SIG-M5 treated with dmso at 0.1 percent for 504 hours (cell line): ENCODE data around the gene RHOXF2.
"Not testable (repeated sequence)": the region's sequence is repeated elsewhere in the genome, so short reads cannot be mapped to it uniquely, and the experiment has no call there.

Experiments used
- DNase-seq: peaks from one replicate; lab custom pipeline; 2025; ENCODE audit not compliant: unreplicated experiment; lab: John Stamatoyannopoulos, UW

Gene RHOXF2, protein sequence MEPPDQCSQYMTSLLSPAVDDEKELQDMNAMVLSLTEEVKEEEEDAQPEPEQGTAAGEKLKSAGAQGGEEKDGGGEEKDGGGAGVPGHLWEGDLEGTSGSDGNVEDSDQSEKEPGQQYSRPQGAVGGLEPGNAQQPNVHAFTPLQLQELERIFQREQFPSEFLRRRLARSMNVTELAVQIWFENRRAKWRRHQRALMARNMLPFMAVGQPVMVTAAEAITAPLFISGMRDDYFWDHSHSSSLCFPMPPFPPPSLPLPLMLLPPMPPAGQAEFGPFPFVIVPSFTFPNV

DNA sequence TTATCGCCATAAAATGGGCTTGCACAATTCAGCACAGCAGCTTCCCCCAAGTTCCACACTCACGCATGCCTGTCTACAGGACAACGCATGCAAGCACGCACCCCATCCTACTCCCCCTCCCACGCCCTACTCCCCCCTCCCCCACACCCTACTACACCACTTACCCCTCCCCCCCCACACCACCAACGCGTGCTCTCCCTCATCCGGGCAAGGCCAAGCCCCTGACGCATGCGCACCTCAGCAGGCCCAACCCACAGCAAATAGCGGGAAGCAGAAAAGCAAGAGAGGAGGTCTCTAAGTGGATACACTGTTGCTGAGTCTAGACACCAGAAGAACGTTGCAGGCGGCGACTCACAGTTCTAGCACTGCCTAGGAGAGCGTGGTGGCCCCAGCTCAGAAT lies at the start of gene RHOXF2:
RHOXF2 (plus strand) TSS at position 301 of the 400 bp plus-strand sequence. CDS start 138 bp downstream, outside the sequence.
- not testable (repeated sequence) for DNase-seq

DNA sequence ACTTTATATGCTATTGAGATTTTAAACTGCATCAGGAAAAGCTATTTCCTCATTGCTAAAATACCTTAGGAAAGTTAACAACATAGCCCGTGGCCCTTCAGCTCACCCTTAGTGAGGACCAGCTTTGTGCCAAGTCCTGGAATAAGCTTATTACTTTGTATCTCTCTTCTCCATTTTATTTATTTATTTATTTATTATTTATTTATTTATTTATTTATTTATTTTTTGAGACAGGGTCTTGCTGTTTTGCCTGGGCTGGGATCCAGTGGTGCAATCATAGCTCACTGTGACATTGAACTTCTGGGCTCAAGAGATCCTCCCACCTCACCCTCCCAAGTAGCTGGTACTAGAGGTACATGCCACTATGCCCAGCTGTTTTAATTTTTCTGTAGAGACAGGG lies 49.0 kb upstream of the RHOXF2 start:
- DNase-seq, result no peak

DNA sequence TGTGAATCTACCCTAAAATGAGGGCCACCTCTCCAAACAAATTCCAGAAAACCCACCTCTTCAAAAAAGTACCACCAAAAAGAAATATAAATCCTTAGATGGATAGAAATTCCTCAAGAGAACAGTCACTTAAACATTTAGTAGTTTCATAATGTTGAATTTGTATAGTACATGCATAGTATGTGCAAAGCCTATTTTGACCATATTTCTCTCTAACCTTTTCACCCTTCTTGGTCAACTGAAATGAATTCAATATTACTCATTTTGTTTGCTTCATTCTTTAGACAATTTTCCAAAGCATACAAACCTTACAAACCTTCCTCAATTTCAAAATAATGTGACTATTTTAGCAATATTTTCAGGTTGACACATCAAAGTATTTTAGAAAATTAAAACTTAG lies 46.8 kb upstream of the RHOXF2 start:
- DNase-seq, result no peak

DNA sequence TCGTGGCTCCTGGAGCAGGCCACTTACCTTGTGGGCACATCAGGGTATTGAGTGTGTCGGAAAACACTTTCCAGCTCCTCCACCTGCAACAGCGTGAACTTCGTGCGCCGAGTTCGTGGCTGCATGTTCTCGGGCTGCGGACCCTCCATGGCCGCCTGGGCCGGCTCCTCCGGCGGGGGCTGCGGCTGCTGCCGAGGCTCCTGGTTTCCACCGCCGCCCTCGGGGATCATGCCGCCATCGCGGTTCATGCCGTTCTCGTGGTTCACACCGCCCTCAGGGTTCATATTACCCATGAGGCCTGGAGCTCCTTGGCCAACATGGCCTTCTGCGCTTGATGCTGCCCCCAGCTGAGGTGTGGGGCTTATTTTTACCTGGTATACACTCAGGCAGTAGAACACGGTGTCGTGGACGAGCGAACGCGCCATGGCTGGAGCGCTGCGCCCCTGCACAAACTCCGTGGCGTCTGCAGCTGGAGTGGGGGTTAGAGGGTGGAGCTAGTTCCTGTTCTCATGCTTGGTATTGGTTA lies 42.9 kb upstream of the RHOXF2 start, which contains the start of gene RHOXF1:
RHOXF1 (minus strand) TSS at position 476 of the 526 bp plus-strand sequence; CDS start at position 425, 51 bp downstream.
- no peak for DNase-seq

DNA sequence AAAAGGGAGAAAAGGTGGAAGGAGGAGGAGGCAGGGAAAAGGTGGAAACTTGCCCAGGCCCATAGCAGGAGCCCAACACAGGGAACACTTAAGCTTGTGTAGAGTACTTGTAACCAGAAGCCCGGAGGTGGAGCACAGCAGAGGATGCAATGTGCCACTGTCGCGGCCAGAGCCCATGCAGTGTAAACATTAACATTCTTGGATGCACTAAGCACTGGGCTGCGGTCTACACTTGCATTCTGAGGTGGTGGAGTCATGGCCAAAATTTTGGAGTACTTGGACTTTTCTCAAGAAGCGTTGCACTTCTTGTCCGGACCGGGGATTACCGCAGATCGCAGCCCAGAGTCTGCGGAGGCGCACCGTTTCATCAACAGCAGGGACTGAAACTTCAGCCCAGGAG lies 38.2 kb upstream of the RHOXF2 start:
- no peak for DNase-seq

DNA sequence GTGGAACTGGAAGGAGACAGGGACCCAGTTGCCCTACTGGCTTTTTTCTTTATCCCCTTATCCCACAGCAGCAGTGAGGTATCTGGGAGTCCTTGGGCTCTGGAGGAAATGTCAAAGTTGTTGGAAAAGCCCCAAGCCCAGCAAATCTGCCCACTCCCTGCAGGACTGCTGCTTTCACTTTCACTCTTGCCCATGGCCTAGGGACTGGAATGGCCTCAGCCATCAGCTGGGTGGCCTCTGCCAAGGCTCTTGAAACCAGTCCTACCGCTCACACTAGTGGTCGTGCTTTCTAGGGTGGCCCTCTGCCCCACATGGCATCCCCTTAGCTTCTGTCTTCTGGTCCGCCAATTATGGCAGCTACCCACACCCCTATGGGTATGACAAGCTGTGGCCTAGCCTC lies 33.0 kb upstream of the RHOXF2 start:
- DNase-seq, result no peak

DNA sequence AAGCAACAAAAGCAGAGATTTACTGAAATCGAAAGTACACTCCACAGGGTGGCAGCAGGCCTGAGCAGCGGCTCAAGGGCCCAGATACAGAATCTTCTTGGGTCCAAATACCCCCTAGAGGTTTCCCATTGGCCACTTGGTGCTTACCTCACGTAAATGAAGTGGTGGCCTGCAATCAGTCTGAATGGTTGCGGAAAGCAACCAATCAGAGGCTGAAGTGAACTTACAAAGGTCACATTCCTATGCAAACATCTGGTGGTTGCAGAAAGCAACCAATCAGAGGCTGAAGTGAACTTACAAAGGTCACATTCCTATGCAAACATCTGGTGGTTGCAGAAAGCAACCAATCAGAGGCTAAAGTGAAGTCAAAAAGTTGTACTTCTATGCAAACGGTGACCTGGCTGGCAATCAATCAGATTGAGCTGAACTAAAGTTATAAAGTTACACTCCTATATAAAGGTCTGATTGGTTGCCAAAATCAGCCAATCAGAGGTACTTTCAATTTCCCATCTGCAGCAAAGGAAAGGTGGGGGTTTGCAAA lies 30.0 kb upstream of the RHOXF2 start:
- not testable (repeated sequence) for DNase-seq

DNA sequence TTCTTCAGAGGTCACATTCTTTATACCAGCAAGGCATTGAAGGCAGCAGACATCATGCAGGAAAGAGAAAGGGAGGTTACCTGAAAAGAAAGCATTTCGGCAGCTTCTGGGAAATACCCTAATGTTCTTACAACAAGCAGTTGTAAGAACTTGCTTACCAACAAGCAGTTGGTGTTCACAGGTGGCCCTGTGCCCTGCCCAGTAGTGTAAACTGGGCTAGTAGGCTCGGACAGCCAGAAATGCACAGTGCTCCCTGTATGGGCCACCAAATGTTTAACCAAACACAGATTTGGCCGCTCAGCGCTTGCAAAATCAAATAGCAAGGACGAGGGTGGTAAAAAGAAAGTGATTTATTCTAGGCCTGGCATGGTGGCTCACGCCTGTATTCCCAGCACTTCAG lies 22.3 kb upstream of the RHOXF2 start:
- no peak for DNase-seq

DNA sequence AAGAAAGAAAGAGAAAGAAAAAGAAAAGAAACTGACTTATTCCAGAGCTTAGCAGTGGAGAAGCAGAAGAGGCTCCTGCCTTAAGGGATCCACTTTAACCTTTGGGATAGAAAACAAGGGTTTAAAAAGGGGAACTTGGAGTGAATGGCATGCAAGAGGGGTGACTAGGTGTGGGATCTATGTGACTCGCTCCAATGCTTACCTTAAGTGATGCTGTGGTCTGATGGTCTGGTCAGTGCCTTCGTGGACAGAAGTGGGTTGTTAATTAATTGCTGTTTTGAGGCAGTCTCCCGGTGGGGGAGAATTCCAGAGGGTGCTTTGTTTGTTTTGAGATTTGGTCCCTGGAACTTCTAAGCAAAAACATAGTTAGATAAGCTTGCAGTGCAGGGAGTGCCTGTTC lies 21.6 kb upstream of the RHOXF2 start:
- no peak for DNase-seq

DNA sequence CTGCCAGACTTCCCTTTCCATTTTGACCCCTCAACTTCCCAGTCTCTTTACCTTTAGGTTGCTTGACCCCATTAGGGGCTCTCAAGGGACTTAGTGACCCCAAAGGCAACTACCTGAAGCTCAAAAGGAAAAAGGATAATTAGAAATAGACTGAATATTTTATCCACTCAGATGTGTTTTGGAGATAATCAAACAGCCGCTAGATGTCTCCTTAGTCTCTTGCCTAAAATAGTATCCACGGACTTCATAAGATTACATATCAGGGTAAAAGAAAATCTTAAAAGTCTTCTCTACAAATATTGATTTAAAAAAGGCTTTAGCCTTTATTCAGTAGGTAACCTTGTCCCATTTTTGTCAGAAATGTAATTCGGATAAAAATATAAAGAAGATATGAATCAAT lies 21.0 kb upstream of the RHOXF2 start:
- no peak for DNase-seq

DNA sequence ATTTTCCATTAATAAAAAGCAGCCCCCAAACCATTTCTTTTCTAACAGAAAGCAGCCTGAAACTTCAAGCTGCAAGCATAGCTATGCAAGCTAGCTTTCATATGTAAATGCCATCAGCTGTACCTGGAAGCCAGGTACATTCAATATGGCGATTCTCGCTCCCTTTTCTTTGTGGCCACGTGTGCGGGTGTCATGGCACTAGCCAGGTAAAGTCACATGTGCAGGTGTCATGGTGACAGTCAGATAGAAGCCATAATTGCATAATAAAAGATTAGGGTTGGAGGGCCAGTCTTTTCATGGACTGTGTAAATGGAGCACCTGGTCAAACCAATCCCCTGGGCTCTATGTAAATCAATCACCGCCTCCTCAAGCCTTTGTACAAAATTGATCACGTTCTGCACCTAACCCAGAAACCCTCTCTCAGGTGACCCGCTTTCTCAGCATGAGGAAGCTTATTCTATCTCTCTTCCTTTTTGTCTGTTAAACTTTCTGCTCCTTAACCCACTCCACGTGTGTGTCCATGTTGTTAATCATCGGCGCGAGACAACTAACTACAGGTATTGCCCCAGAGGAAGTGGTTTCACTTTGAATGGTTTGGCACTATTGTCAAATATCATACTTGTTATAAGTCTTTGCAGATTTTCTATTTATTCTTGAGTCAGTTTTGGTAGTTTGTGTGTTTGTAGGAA lies 18.0 kb upstream of the RHOXF2 start:
- DNase-seq, result no peak

DNA sequence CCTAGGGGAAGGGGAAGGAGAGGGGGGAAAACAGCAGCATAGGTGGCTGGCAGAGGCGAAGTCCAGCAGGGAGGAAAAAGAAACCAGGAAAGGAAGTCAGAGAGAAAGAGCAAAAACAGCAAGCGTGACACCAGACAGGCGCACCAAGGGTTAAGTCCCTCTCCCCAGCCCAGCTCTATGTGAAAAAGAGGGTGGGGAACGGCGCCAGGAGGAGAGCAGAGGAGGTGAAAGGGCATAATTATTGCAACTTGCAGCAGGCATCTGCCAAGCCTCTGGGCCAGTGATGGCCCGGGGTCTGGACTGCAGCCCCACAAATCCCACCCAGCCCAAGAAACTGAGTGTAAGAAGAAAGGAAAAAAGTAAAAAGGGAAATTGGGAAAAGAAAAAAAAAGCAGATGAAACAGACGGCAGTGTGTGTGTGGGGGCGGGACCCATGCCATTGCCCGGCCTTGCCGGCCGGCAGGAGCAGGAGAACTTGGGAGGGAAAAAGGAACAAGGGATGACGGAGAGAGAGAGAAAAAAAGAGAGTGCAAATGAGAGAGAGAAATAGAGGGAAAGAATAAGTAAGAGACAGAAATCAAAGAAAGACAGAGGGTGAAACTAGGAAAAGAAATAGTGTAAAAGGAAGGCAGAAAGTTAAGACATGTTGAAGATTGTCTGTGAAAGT lies 14.1 kb upstream of the RHOXF2 start:
- DNase-seq, result no peak

DNA sequence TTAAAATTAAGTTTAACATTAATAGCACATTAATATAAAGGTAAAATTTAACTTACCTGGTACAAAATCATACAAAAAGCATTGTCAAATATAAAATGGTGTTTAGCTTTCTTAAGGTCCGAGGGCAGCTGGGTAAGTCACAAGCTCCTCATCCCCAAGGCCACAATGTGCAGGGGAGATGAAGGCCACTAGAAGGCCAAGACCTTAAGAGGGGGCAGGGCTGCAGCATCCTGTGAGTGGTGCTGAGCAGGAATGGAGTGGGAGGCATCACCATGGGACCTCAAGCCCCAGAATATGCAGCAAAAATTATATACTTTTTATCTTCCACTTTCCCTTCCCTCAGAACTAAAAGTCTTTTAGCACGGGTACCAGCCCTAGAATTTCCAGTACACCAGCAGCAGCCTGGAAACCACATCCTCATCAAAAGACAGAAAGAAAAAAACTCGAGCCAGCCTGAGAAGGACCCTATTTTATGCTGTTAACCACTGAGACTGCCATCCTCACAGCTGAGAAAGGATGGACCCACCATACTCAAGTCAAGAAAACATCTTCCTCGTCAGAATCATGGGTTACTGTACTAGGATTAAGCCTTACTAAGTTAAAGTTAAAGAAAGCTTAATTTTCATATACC lies 13.0 kb upstream of the RHOXF2 start:
- no peak for DNase-seq

DNA sequence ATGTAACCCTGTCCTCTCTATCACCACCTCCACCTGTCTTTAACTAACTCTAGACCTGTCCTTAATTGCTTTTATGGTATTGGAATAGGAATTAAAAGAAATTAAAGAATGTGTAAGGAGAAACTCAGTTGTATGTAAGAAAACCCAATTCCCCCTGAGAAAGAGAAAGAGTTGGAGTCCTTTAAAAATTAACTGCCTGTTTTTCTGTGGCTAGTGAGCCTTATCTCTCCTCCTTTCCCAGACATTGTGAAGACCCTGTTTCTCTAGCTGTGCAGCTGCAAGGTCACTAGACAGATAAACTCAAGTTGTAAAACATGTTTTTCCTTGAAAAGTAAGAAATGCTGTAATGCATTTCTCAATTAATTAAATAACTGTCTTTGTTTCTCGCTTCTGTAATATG lies 12.1 kb upstream of the RHOXF2 start:
- not testable (repeated sequence) for DNase-seq

DNA sequence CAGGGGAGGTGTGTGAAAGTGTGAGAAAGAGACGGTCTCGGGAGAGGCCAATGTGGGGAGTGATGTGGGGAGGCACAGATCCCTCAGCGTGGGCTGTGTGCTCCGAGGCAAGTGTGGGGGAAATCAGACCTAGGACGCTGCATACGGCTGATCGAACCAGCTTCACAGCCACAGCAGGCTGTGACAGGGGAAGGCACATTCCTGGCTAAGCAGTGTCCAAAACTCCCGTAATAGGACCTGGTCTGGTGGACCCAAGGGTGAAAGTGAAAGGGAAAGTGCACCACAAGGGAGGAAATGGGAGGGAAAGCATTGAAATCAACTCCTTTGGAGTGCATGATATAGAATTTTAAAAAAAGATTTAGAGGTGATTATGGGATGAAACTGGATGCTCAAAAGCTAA lies 10.9 kb upstream of the RHOXF2 start:
- DNase-seq, result no peak

DNA sequence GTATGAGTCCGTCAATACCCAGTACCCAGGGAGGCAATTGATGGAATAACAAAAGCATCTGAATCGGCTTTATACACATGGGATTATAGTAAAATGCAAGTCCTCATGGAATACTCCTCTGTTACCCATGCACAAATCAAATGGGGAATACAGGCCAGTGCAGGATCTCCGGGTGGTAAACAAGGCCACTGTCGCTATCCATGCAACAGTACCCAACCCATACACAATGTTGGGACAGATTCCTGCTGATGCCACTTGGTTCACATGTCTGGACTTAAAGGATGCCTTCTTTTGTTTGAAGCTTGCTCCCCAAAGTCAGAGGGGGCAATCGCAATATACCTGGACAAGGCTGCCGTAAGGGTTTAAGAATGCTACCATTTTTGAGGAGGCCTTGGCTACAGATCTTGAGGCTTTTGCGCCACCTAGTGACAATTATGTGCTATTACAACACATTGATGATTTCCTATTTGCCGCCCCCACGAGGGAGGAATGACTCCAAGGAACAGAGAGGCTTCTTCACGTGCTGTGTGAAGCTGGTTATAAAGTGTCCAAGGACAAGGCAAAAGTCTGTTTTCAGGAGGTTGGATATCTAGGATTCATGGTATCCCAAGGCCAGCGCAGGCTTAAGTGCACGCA lies 8.2 kb upstream of the RHOXF2 start:
- not testable (repeated sequence) for DNase-seq

DNA sequence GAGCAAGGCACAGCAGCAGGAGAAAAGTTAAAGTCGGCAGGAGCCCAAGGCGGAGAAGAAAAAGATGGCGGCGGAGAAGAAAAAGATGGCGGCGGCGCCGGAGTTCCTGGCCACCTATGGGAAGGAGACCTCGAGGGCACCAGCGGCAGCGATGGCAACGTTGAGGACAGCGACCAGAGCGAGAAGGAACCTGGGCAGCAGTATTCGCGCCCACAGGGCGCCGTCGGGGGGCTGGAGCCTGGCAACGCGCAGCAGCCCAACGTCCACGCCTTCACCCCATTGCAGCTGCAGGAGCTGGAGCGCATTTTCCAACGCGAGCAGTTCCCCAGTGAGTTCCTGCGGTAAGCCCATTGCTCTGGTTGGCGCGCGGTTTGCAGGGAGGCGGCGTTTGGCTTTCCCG lies 673 bp downstream of the RHOXF2 start:
- not testable (repeated sequence) for DNase-seq

DNA sequence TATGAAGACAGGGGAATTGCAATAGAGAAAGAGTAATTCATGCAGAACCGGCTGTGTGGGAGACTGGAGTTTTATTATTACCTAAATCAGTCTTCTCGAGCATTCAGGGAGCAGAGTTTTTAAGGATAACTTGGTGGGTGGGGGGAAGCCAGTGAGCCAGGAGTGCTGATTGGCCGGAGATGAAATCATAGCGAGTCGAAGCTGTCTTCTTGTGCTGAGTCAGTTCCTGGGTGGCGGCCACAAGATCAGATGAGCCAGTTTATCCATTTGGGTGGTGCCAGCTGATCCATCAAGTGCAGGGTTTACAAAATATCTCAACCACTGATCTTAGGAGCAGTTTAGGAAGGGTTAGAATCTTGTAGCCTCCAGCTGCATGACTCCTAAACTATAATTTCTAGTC lies 34.8 kb downstream of the RHOXF2 start:
- not testable (repeated sequence) for DNase-seq

DNA sequence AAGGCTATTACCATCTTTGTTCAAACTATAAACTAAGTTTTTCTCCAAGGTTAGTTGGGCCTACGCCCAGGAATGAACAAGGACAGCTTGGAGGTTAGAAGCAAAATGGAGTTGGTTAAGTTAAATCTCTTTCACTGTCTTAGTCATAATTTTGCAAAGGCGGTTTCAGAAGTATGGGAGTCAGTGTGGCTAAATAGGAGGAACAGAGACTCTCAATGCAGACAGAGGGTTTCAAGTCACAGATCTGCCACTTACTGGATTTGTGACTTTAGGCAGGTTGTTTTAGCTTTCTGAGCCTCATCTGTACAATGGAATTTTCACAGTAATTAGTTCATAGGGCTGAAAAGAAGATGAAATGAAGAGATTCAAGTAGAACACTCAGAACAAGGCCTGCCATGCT lies 35.3 kb downstream of the RHOXF2 start:
- DNase-seq, result not testable (repeated sequence)

DNA sequence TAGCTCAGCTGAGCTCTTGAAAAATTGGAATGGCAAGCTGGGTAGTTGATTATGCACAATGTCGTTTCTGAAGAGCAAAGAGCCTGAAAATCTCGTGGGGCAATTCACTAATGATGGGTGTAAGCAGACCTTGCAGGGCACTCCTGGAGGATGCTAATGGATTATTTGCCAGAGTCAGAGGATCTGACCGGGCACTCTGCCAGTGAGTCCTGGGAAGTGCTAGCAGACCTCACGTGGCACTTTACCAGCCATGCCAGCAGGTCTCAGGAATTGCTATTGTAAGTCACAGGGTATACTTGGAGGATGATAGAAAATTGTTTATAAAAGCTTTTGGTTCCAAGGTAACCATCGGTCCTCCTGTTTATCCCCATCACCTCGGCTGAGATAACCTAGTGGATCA lies 37.4 kb downstream of the RHOXF2 start:
- not testable (repeated sequence) for DNase-seq
